ENCODE data around the gene XAF1. TPM values are rescaled to one million over a fixed set of nuclear protein-coding genes. Genes with fewer than 3 reads are reported as not detected.
"Not testable (repeated sequence)": the region's sequence is repeated elsewhere in the genome, so short reads cannot be mapped to it uniquely, and the experiment has no call there.

XAF1 gene
- polyA plus RNA-seq (ENCODE audit: insufficient read length in 4 of 4): 10 to 100 TPM in 1 of 4 donors, 1 to 10 TPM in 3; 4.0 to 12.0 (median 8.2) TPM

DNA sequence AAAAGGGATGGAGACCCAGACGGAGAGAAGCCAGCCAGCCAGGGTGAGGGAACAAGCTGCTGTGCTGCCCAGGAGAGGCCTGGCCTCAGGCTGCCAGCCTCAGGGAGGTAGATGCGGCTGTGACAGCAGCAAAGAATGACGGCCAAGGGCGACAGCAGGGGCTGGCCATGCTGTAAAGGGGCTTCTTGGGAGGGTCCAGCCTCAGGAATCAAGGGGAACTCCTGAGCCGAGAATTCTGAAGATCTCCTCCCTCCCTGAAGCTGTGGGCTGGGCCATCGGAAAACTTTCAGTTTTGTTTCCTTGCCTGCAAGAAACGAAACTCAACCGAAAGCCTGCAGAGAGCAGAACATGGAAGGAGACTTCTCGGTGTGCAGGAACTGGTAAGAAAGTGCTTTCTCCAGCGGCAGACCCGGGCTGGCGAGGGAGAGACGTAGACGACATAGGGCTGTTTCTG is at the start of gene XAF1:
XAF1 (plus strand) TSS at position 316 of the 454 bp plus-strand sequence; CDS start at position 349, 33 bp downstream.
- DNase-seq (ENCODE audit: low read depth in 4 of 4, low spot score in 3 of 4): no peak

- no peak for DNase-seq (ENCODE audit: low read depth in 4 of 4, low spot score in 3 of 4)
These were observed 49.3 kb upstream of the XAF1 start for GRCh38 chr17:6706499-6706898.

- DNase-seq (ENCODE audit: low read depth in 4 of 4, low spot score in 3 of 4): no peak
These were observed 48.9 kb upstream of the XAF1 start for GRCh38 chr17:6706996-6707395.

GRCh38 chr17:6708357-6708961 is 47.4 kb upstream of the XAF1 start:
- no peak for DNase-seq (ENCODE audit: low read depth in 4 of 4, low spot score in 3 of 4)

- DNase-seq (ENCODE audit: low read depth in 4 of 4, low spot score in 3 of 4): no peak
These were observed 45.5 kb upstream of the XAF1 start for GRCh38 chr17:6710317-6710716.

DNA sequence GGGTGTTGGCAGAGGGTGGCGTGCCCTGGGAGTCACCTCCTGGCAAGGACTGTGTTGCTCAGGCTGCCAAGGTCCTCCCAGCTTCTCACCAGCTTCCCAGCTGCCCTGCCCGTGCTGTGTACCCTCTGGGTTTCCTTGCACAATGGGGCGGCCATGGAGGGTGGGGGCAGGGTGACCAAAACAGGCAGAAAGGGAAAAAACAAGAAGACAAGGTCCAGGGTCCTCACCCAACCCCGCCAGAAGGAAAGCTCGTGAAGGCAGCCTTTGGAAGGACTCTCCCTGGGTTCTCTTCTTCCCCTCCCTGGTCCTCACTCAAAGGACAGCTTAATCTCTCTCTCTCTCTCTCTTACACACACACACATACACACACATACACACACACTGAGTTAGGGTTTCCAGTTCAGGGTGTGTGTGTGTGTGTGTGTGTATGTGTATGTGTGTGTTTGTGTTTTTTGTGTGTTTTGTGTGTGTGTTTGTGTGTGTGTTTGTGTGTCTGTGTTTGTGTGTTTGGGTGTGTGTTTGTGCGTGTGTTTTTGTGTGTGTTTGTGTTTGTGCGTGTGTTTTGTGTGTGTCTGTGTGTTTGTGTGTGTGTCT is 44.7 kb upstream of the XAF1 start:
- no peak for DNase-seq (ENCODE audit: low read depth in 4 of 4, low spot score in 3 of 4)

GRCh38 chr17:6711681-6712057 is 44.2 kb upstream of the XAF1 start:
- no peak for DNase-seq (ENCODE audit: low read depth in 4 of 4, low spot score in 3 of 4)

- peak in 1 of 4 donors; percentile 7 for DNase-seq (ENCODE audit: low read depth in 4 of 4, low spot score in 3 of 4)
These were observed 43.6 kb upstream of the XAF1 start for GRCh38 chr17:6712058-6712853.

- no peak for DNase-seq (ENCODE audit: low read depth in 4 of 4, low spot score in 3 of 4)
These were observed 43.1 kb upstream of the XAF1 start for GRCh38 chr17:6712854-6713129.

- peak in 1 of 4 donors; percentile 5 for DNase-seq (ENCODE audit: low read depth in 4 of 4, low spot score in 3 of 4)
These were observed 42.5 kb upstream of the XAF1 start, which contains the start of gene SLC13A5 for GRCh38 chr17:6713130-6713917. TSS of gene SLC13A5 (minus strand) at chr17:6713369. CDS start at chr17:6713333, 36 bp downstream.

GRCh38 chr17:6713918-6714271 is 42.0 kb upstream of the XAF1 start:
- DNase-seq (ENCODE audit: low read depth in 4 of 4, low spot score in 3 of 4): no peak

DNA sequence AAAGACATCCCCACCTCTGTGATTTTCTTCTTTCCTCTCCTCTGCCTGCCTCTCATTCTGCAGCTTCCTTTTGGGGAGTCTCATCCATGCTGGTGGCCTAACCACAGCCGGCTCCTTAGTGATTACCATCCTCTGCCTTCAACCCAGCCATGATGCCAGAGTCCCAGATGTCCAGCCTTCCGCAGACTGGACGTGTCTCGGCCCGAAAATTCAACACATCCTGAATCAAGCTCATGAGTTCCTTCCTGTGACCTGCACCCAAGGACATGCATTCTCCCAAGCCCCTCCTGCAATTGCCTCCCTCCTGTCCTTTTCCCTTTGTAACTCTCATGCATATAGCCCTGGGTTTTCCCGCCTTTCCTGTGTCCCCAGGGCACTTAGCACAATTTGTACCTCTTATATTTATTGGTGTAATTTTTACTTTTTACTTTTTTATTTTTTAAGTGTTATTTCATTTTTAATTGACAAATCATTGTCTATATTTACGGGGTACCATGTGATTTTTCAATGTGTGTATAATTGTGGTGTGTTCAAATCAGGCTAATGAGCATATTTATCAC is 41.5 kb upstream of the XAF1 start:
- no peak for DNase-seq (ENCODE audit: low read depth in 4 of 4, low spot score in 3 of 4)

DNA sequence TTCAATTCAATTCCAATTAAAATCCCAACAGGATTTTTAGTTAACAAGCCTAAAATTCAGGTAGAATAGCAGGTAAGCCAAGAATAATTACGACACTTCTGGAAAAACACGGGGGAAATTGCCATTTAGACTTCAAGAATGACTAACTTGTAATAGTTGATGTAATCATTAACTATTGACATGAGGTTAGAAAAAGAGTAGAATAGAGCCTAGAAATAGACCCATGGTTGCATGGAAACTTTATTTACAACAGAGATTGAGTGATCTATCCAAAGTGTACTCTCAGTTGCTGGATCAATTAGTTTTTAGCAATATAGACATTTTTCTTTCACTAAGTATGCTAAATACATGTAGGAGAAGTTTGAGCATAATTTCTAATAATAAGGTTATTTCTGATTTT is 39.1 kb upstream of the XAF1 start:
- no peak for DNase-seq (ENCODE audit: low read depth in 4 of 4, low spot score in 3 of 4)

- DNase-seq (ENCODE audit: low read depth in 4 of 4, low spot score in 3 of 4): no peak
These were observed 34.1 kb upstream of the XAF1 start for GRCh38 chr17:6721744-6722143.

- DNase-seq (ENCODE audit: low read depth in 4 of 4, low spot score in 3 of 4): no peak
These were observed 31.8 kb upstream of the XAF1 start for GRCh38 chr17:6724009-6724408.

GRCh38 chr17:6729531-6729930 is 26.3 kb upstream of the XAF1 start:
- DNase-seq (ENCODE audit: low read depth in 4 of 4, low spot score in 3 of 4): no peak

DNA sequence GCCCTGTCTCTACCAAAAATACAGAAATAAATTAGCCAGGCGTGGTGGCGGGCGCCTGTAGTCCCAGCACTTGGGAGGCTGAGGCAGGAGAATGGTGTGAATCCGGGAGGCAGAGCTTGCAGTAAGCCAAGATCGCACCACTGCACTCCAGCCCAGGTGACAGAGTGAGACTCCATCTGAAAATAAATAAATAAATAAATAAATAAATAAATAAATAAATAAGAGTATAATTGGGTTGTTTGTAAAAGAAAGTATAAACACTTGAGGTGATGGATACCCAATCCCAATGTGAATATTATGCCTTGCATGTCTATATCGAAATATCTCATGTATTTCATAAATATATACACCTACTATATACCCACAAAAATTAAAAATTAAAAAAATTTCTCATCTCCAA is 9.2 kb upstream of the XAF1 start:
- DNase-seq (ENCODE audit: low read depth in 4 of 4, low spot score in 3 of 4): not testable (repeated sequence)

GRCh38 chr17:6748617-6749016 is 7.2 kb upstream of the XAF1 start:
- DNase-seq (ENCODE audit: low read depth in 4 of 4, low spot score in 3 of 4): no peak

GRCh38 chr17:6749519-6749918 is 6.3 kb upstream of the XAF1 start:
- DNase-seq (ENCODE audit: low read depth in 4 of 4, low spot score in 3 of 4): no peak

- no peak for DNase-seq (ENCODE audit: low read depth in 4 of 4, low spot score in 3 of 4)
These were observed 3.6 kb upstream of the XAF1 start for GRCh38 chr17:6752068-6752909.
